ENCODE measurements around the gene HAPLN3. TPM values are rescaled to one million over a fixed set of nuclear protein-coding genes. Genes with fewer than 3 reads are reported as not detected.

HAPLN3 gene
- total RNA-seq, 2 experiments from 2014 or later: 75.7 to 79.0 TPM

DNA sequence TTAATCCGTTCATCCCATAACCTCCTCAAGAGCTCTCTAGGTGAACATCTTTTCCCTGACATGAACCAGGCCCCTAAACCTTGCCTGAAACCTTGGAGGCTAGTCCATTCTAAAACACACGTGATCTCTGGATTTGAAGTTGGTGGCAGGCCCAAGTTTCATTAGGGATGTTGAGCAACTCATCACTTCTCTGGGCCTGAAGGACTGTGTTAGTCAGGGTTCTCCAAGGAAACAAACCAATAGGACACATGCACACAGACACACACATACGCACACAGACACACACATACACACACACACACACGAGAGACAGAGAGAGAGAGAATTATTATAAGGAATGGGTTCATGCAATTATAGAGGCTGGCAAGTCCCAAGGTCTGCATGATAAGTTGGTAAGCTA, 60.2 kb downstream of the HAPLN3 start:
- H3K27ac Mint-ChIP-seq: no peak overlapping the region
- H3K27me3 Mint-ChIP-seq (ENCODE audit: low read depth): no peaks in the 10 kb centered on the region
- no peaks in the 10 kb centered on the region for H3K36me3 Mint-ChIP-seq (ENCODE audit: low read depth)
- ATAC-seq (no peak), DNase-seq (no peak)
- H3K4me3 Mint-ChIP-seq: no peak overlapping the region
- ChIA-PET POLR2A (interaction anchor here (1.3 kb wide), 1 partner anchor 211 kb away, joined by 4 read pairs; no protein-coding TSS in a partner anchor), CTCF (interaction anchor here (1.5 to 1.9 kb wide), 2 partner anchors 61 to 211 kb away, joined by 3 to 18 read pairs; partner anchors contain the start of gene HAPLN3)
- peaks cover 4% of the 10 kb centered on the region for H3K4me1 Mint-ChIP-seq (ENCODE audit: low read depth)
- no peaks in the 10 kb centered on the region for H3K9me3 Mint-ChIP-seq (ENCODE audit: insufficient read depth)

- H3K9me3 Mint-ChIP-seq (ENCODE audit: insufficient read depth): no peaks in the 10 kb centered on the region
- H3K36me3 Mint-ChIP-seq (ENCODE audit: low read depth): no peaks in the 10 kb centered on the region
- no peak overlapping the region for H3K27ac Mint-ChIP-seq
- no peak overlapping the region for H3K4me3 Mint-ChIP-seq
- ChIA-PET CTCF (interaction anchor here (1.9 kb wide), 1 partner anchor 210 kb away, joined by 18 read pairs; no protein-coding TSS in a partner anchor), POLR2A (interaction anchor here (0.6 to 1.3 kb wide), 2 partner anchors 178 to 210 kb away, joined by 4 read pairs; no protein-coding TSS in a partner anchor)
- ATAC-seq (no peak), DNase-seq (peak; percentile 26)
- peaks cover 4% of the 10 kb centered on the region for H3K4me1 Mint-ChIP-seq (ENCODE audit: low read depth)
- H3K27me3 Mint-ChIP-seq (ENCODE audit: low read depth): no peaks in the 10 kb centered on the region
Measured at GRCh38 chr15:88834211-88834812, 61.0 kb downstream of the HAPLN3 start.

DNA sequence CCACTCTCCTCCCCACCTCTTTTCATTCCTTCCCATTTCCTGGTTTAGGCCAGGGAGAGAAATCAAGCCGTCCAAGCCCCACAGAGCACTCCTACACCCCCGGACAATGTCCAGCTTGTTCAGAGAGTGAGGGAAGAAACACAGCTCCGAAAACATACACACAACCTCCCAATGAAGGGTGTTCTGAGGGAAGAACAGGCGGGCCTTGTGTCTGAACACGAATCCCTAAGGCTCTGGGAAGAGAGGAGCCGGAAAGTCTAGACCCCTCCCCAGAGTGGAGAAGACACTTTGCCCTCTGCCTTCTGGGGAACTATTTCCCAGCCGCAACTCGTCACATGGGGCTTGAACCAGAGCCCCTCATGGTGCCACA, 61.6 kb downstream of the HAPLN3 start:
- Mint-ChIP-seq H3K27me3 (ENCODE audit: low read depth) (no peaks in the 10 kb centered on the region), H3K4me3 (no peak overlapping the region), H3K36me3 (ENCODE audit: low read depth) (no peaks in the 10 kb centered on the region), H3K9me3 (ENCODE audit: insufficient read depth) (no peaks in the 10 kb centered on the region), H3K4me1 (ENCODE audit: low read depth) (peaks cover 4% of the 10 kb centered on the region), H3K27ac (no peak overlapping the region)
- ATAC-seq: no peak
- POLR2A ChIA-PET: interaction anchor here (0.6 kb wide), 1 partner anchor 178 kb away, joined by 4 read pairs; no protein-coding TSS in a partner anchor
- no peak for DNase-seq
- CTCF ChIA-PET: no interaction called here

GRCh38 chr15:88832820-88833730, 62.3 kb downstream of the HAPLN3 start:
- no peak for ATAC-seq

GRCh38 chr15:88830016-88830415, 65.3 kb downstream of the HAPLN3 start:
- CTCF ChIA-PET: no interaction called here
- Mint-ChIP-seq H3K36me3 (ENCODE audit: low read depth) (no peaks in the 10 kb centered on the region), H3K4me3 (no peak overlapping the region), H3K9me3 (ENCODE audit: insufficient read depth) (no peaks in the 10 kb centered on the region), H3K27ac (no peak overlapping the region), H3K27me3 (ENCODE audit: low read depth) (peaks cover 3% of the 10 kb centered on the region), H3K4me1 (ENCODE audit: low read depth) (peaks cover 4% of the 10 kb centered on the region)
- POLR2A ChIA-PET: no interaction called here
- DNase-seq (no peak), ATAC-seq (no peak)

More at GRCh38 chr15:88832820-88833730, 62.3 kb downstream of the HAPLN3 start:
- no peaks in the 10 kb centered on the region for H3K27me3 Mint-ChIP-seq (ENCODE audit: low read depth)
- H3K9me3 Mint-ChIP-seq (ENCODE audit: insufficient read depth): no peaks in the 10 kb centered on the region
- no peak for DNase-seq
- POLR2A ChIA-PET: no interaction called here
- CTCF ChIA-PET: no interaction called here
- H3K36me3 Mint-ChIP-seq (ENCODE audit: low read depth): no peaks in the 10 kb centered on the region
- no peak overlapping the region for H3K27ac Mint-ChIP-seq
- no peak overlapping the region for H3K4me3 Mint-ChIP-seq
- H3K4me1 Mint-ChIP-seq (ENCODE audit: low read depth): peaks cover 4% of the 10 kb centered on the region

- no peak overlapping the region for H3K27ac Mint-ChIP-seq
- DNase-seq: no peak
- H3K4me1 Mint-ChIP-seq (ENCODE audit: low read depth): no peaks in the 10 kb centered on the region
- ChIA-PET POLR2A (no interaction called here), CTCF (no interaction called here)
- no peak for ATAC-seq
- H3K36me3 Mint-ChIP-seq (ENCODE audit: low read depth): no peaks in the 10 kb centered on the region
- H3K27me3 Mint-ChIP-seq (ENCODE audit: low read depth): peaks cover 5% of the 10 kb centered on the region
- H3K4me3 Mint-ChIP-seq: no peak overlapping the region
- no peaks in the 10 kb centered on the region for H3K9me3 Mint-ChIP-seq (ENCODE audit: insufficient read depth)
Measured at GRCh38 chr15:88828791-88829190, 66.6 kb downstream of the HAPLN3 start.

Other genes starting within 250 kb of the HAPLN3 start
- not detected for gene ACAN, start 92.1 kb downstream of the HAPLN3 start, total RNA-seq
- 10 to 100 TPM; 34.7 to 44.8 TPM for gene MFGE8, start 17.8 kb upstream of the HAPLN3 start, total RNA-seq
- 10 to 100 TPM; 71.3 to 71.9 TPM for gene ABHD2, start 192.9 kb upstream of the HAPLN3 start, total RNA-seq

All from activated CD8-positive, alpha-beta T cell treated with anti-CD3 and anti-CD28 coated beads, Interleukin-2, amount 10 ng/mL, durations not matched to agents 7 days and 5 days (primary cell).